ENCODE data around the gene ACCS.

GRCh38 chr11:44018829-44019228 is 47.2 kb upstream of the ACCS start:
- TF ChIP-seq CTCF (IDR thresholded peaks at IDR 0.05) (no peak), POLR2A (IDR thresholded peaks at IDR 0.05) (no peak)

Measured in testis (tissue), 2 donors.